Nephron progenitor cell (in vitro differentiated cells): ENCODE results near the gene XPO6.

Source experiments
- DNase-seq: peaks from one replicate; pipeline ENCODE4 v3.0.0; 2021
- H3K27ac Mint-ChIP-seq: 2 replicates; pipeline ENCODE4 v1.8.0; 2021; ENCODE audit warnings: mild to moderate bottlenecking, moderate library complexity, mixed read lengths
- H3K27me3 Mint-ChIP-seq: 2 replicates; pipeline ENCODE4 v1.8.0; 2021; ENCODE audit warnings: mild to moderate bottlenecking, low read depth, mixed read lengths; ENCODE audit not compliant: poor library complexity
- H3K36me3 Mint-ChIP-seq: 2 replicates; pipeline ENCODE4 v1.8.0; 2021; ENCODE audit warnings: low read depth, mixed read lengths
- H3K4me1 Mint-ChIP-seq: 2 replicates; pipeline ENCODE4 v1.8.0; 2021; ENCODE audit warnings: mixed read lengths
- H3K4me3 Mint-ChIP-seq: 2 replicates; pipeline ENCODE4 v1.8.0; 2021; ENCODE audit warnings: mild to moderate bottlenecking, moderate library complexity, mixed read lengths
- H3K9me3 Mint-ChIP-seq: 2 replicates; pipeline ENCODE4 v1.8.0; 2021; ENCODE audit warnings: mild to moderate bottlenecking, moderate library complexity, mixed read lengths
- CTCF ChIP-seq: fragments of 200-600 bp; sonication (generic); IDR thresholded peaks from 2 replicates; pipeline ENCODE4 v1.5.0; 2021; ENCODE audit warnings: antibody characterized with exemption

The XPO6 gene

GRCh38 chr16:28087140-28087660 lies 124.6 kb downstream of the XPO6 start:
- Mint-ChIP-seq H3K4me1 (peaks cover 5% of the 10 kb centered on the region), H3K36me3 (no peaks in the 10 kb centered on the region), H3K27me3 (peaks cover 4% of the 10 kb centered on the region), H3K4me3 (no peak overlapping the region), H3K27ac (no peak overlapping the region), H3K9me3 (no peaks in the 10 kb centered on the region)
- no peak for DNase-seq
- no peak for TF ChIP-seq CTCF

GRCh38 chr16:28086186-28087139 lies 125.3 kb downstream of the XPO6 start:
- H3K27ac Mint-ChIP-seq, result no peak overlapping the region
- H3K27me3 Mint-ChIP-seq, result peaks cover 4% of the 10 kb centered on the region

GRCh38 chr16:28085389-28086171 lies 126.2 kb downstream of the XPO6 start:
- Mint-ChIP-seq H3K4me1 (peaks cover 9% of the 10 kb centered on the region), H3K27ac (no peak overlapping the region), H3K4me3 (no peak overlapping the region), H3K9me3 (no peaks in the 10 kb centered on the region), H3K36me3 (no peaks in the 10 kb centered on the region), H3K27me3 (peaks cover 4% of the 10 kb centered on the region)
- no peak for DNase-seq
- no peak for TF ChIP-seq CTCF

More at GRCh38 chr16:28086186-28087139, 125.3 kb downstream of the XPO6 start:
- H3K36me3 Mint-ChIP-seq, result no peaks in the 10 kb centered on the region
- no peak overlapping the region for H3K4me3 Mint-ChIP-seq
- no peaks in the 10 kb centered on the region for H3K9me3 Mint-ChIP-seq
- DNase-seq, result no peak
- H3K4me1 Mint-ChIP-seq, result peaks cover 6% of the 10 kb centered on the region
- TF ChIP-seq CTCF, result no peak

- Mint-ChIP-seq H3K9me3 (no peaks in the 10 kb centered on the region), H3K4me1 (peaks cover 9% of the 10 kb centered on the region), H3K36me3 (no peaks in the 10 kb centered on the region), H3K4me3 (no peak overlapping the region), H3K27ac (no peak overlapping the region), H3K27me3 (no peaks in the 10 kb centered on the region)
- no peak for DNase-seq
- TF ChIP-seq CTCF, result no peak
Observed at GRCh38 chr16:28084209-28084608, 127.6 kb downstream of the XPO6 start.

- peaks cover 5% of the 10 kb centered on the region for H3K27me3 Mint-ChIP-seq
- no peak for DNase-seq
- H3K36me3 Mint-ChIP-seq, result no peaks in the 10 kb centered on the region
- no peak for TF ChIP-seq CTCF
- peaks cover 18% of the 10 kb centered on the region for H3K4me1 Mint-ChIP-seq
- H3K9me3 Mint-ChIP-seq, result no peaks in the 10 kb centered on the region
- H3K4me3 Mint-ChIP-seq, result no peak overlapping the region
- H3K27ac Mint-ChIP-seq, result no peak overlapping the region
Observed at GRCh38 chr16:28082624-28083023, 129.1 kb downstream of the XPO6 start.
